KMS-11 (cell line): ENCODE results near the gene PLA2G4F.

ENCODE experiments used
- H2AFZ ChIP-seq: fragments of 200-600 bp; sonication (generic); 2 replicates; pipeline ENCODE4 v1.6.1; 2016; ENCODE audit warnings: antibody characterized with exemption, mixed run types, low read depth
- H3K27ac ChIP-seq: fragments of 200-600 bp; sonication (generic); 2 replicates; pipeline ENCODE4 v1.6.1; 2016; ENCODE audit warnings: mild to moderate bottlenecking, mixed run types
- H3K27me3 ChIP-seq: fragments of 200-600 bp; sonication (generic); 2 replicates; pipeline ENCODE4 v1.6.1; 2017; ENCODE audit warnings: mild to moderate bottlenecking, low read depth, mixed run types, moderate library complexity; ENCODE audit not compliant: insufficient read depth
- H3K36me3 ChIP-seq: fragments of 200-600 bp; sonication (generic); 2 replicates; pipeline ENCODE4 v1.6.1; 2017; ENCODE audit warnings: mild to moderate bottlenecking, mixed run types; ENCODE audit not compliant: insufficient read depth
- H3K4me1 ChIP-seq: fragments of 200-600 bp; sonication (generic); 2 replicates; pipeline ENCODE4 v1.6.1; 2016; ENCODE audit warnings: mild to moderate bottlenecking, low read depth, mixed run types; ENCODE audit not compliant: poor library complexity, severe bottlenecking
- H3K4me2 ChIP-seq: fragments of 200-600 bp; sonication (generic); 2 replicates; pipeline ENCODE4 v1.7.0; 2016; ENCODE audit warnings: mild to moderate bottlenecking, mixed run types
- H3K4me3 ChIP-seq: fragments of 200-600 bp; sonication (generic); IDR thresholded peaks from 2 replicates; pipeline ENCODE4 v1.6.1; 2017; ENCODE audit warnings: low read depth, low read length, mixed read lengths; ENCODE audit not compliant: insufficient read depth
- H3K79me2 ChIP-seq: fragments of 200-600 bp; sonication (generic); 2 replicates; pipeline ENCODE4 v1.6.1; 2016; ENCODE audit warnings: low read depth, mixed run types; ENCODE audit not compliant: insufficient read depth
- H3K9ac ChIP-seq: fragments of 200-600 bp; sonication (generic); 2 replicates; pipeline ENCODE4 v1.6.1; 2016; ENCODE audit warnings: mild to moderate bottlenecking, mixed run types
- H4K20me1 ChIP-seq: fragments of 200-600 bp; sonication (generic); 2 replicates; pipeline ENCODE4 v1.6.1; 2016; ENCODE audit warnings: mild to moderate bottlenecking, mixed run types; ENCODE audit not compliant: insufficient read depth
- CTCF ChIP-seq: fragments of 200-600 bp; sonication (generic); conservative IDR thresholded peaks from 2 replicates; pipeline ENCODE4 v1.6.1; 2017; ENCODE audit warnings: low read depth, mild to moderate bottlenecking, antibody characterized with exemption, low read length, moderate library complexity, mixed read lengths

PLA2G4F gene

GRCh38 chr15:42102646-42103235 lies 53.7 kb downstream of the PLA2G4F start:
- TF ChIP-seq CTCF = no peak
- Histone ChIP-seq H3K36me3 (no peaks in the 10 kb centered on the region), H3K9ac (no peak overlapping the region)

GRCh38 chr15:42101861-42102260 lies 54.6 kb downstream of the PLA2G4F start:
- no peak for TF ChIP-seq CTCF
- Histone ChIP-seq H2AFZ (no peak overlapping the region), H3K4me2 (no peak overlapping the region), H3K27ac (no peak overlapping the region), H3K4me3 (no peak overlapping the region), H3K36me3 (no peaks in the 10 kb centered on the region), H3K4me1 (no peaks in the 10 kb centered on the region), H3K79me2 (no peaks in the 10 kb centered on the region), H3K9ac (no peak overlapping the region), H4K20me1 (no peaks in the 10 kb centered on the region), H3K27me3 (no peaks in the 10 kb centered on the region)

More at GRCh38 chr15:42102646-42103235, 53.7 kb downstream of the PLA2G4F start:
- Histone ChIP-seq H3K27ac (no peak overlapping the region), H3K4me2 (no peak overlapping the region), H2AFZ (no peak overlapping the region), H3K4me3 (no peak overlapping the region), H3K4me1 (no peaks in the 10 kb centered on the region), H3K27me3 (no peaks in the 10 kb centered on the region), H4K20me1 (no peaks in the 10 kb centered on the region), H3K79me2 (no peaks in the 10 kb centered on the region)

- TF ChIP-seq CTCF = no peak
- Histone ChIP-seq H3K79me2 (no peaks in the 10 kb centered on the region), H4K20me1 (no peaks in the 10 kb centered on the region), H3K4me2 (no peak overlapping the region), H3K36me3 (no peaks in the 10 kb centered on the region), H3K27ac (no peak overlapping the region), H3K27me3 (no peaks in the 10 kb centered on the region), H3K9ac (no peak overlapping the region), H3K4me1 (no peaks in the 10 kb centered on the region), H3K4me3 (no peak overlapping the region), H2AFZ (no peak overlapping the region)
These were observed 56.2 kb downstream of the PLA2G4F start for GRCh38 chr15:42100021-42100800.

- H3K9ac ChIP-seq = no peak overlapping the region
- no peak overlapping the region for H2AFZ ChIP-seq
- peaks cover 8% of the 10 kb centered on the region for H3K4me1 ChIP-seq
These were observed 59.4 kb downstream of the PLA2G4F start for GRCh38 chr15:42097018-42097417.

More at GRCh38 chr15:42097018-42097417, 59.4 kb downstream of the PLA2G4F start:
- Histone ChIP-seq H3K4me2 (no peak overlapping the region), H3K36me3 (no peaks in the 10 kb centered on the region), H4K20me1 (no peaks in the 10 kb centered on the region), H3K27me3 (no peaks in the 10 kb centered on the region), H3K4me3 (no peak overlapping the region), H3K27ac (no peak overlapping the region), H3K79me2 (no peaks in the 10 kb centered on the region)
- TF ChIP-seq CTCF = no peak
